ENCODE measurements around the gene PHLDA2. TPM values are rescaled to one million over a fixed set of nuclear protein-coding genes. Genes with fewer than 3 reads are reported as not detected.
A peak's percentile ranks its signal among the peaks of the same experiment; 100 is the strongest.

The PHLDA2 gene
- total and polyA plus RNA-seq, 9 of the 15 experiments (the other 6 are each of a cell fraction or from before 2014, with no cell fraction given) = 0.43 to 42.4 (median 4.7) TPM

- no peak for TF ChIP-seq PBX2 (CRISPR knock-in tag; IDR thresholded peaks at IDR 0.05; ENCODE audit: low read depth)
- no peak for TF ChIP-seq PBX2 (tag; conservative IDR thresholded peaks at IDR 0.05; ENCODE audit: low read depth)
- TF ChIP-seq NCOR1 (IDR thresholded peaks at IDR 0.05) = no peak
- TF ChIP-seq ZNF133 (CRISPR knock-in tag; IDR thresholded peaks at IDR 0.05) = no peak
- no peak for TF ChIP-seq ARID1B (IDR thresholded peaks at IDR 0.05)
- no peak for TF ChIP-seq TAF1 (IDR thresholded peaks at IDR 0.05; ENCODE audit: control insufficient read depth, extremely low read depth, insufficient read depth, low read length, severe bottlenecking)
- TF ChIP-seq TCF7L2 (IDR thresholded peaks at IDR 0.05; ENCODE audit: low read depth, low read length) = no peak
- TF ChIP-seq SMAD4 (CRISPR knock-in tag; conservative IDR thresholded peaks at IDR 0.05) = no peak
- TF ChIP-seq ZBTB9 (CRISPR knock-in tag; IDR thresholded peaks at IDR 0.05) = no peak
- TF ChIP-seq BRD9 (IDR thresholded peaks at IDR 0.05; ENCODE audit: low read depth, partially characterized antibody) = peak; percentile 34
- TF ChIP-seq ELF1 (tag; IDR thresholded peaks at IDR 0.05) = no peak
- TF ChIP-seq MYNN (IDR thresholded peaks at IDR 0.05) = no peak
- TF ChIP-seq MYNN (CRISPR knock-in tag; IDR thresholded peaks at IDR 0.05) = no peak
- TF ChIP-seq DACH1 (IDR thresholded peaks at IDR 0.05; ENCODE audit: partially characterized antibody) = peak; percentile 21
- TF ChIP-seq GABPB1 (CRISPR knock-in tag; IDR thresholded peaks at IDR 0.05) = peak; percentile 48
- no peak for TF ChIP-seq HLTF (IDR thresholded peaks at IDR 0.05)
- TF ChIP-seq ZBED1 (IDR thresholded peaks at IDR 0.05) = no peak
- TF ChIP-seq ETV5 (CRISPR knock-in tag; IDR thresholded peaks at IDR 0.05; ENCODE audit: low read depth) = no peak
- no peak for TF ChIP-seq TEAD4 (IDR thresholded peaks at IDR 0.05; ENCODE audit: low read length)
- TF ChIP-seq TEAD4 (CRISPR knock-in tag; IDR thresholded peaks at IDR 0.05; ENCODE audit: borderline replicate concordance) = no peak
- TF ChIP-seq FOXK2 (conservative IDR thresholded peaks at IDR 0.05 in 1 of 2, IDR thresholded peaks at IDR 0.05 in 1 of 2; ENCODE audit: low read depth in 2 of 2) = no peak
- TF ChIP-seq ZNF586 (CRISPR knock-in tag; conservative IDR thresholded peaks at IDR 0.05) = no peak
- TF ChIP-seq ZNF165 (CRISPR knock-in tag; IDR thresholded peaks at IDR 0.05; ENCODE audit: borderline replicate concordance) = no peak
- peak; percentile 24 for TF ChIP-seq CHD4 (IDR thresholded peaks at IDR 0.05; ENCODE audit: insufficient read depth, insufficient replicate concordance, low read depth, low read length, poor library complexity, severe bottlenecking)
- TF ChIP-seq PTBP1 (IDR thresholded peaks at IDR 0.05; ENCODE audit: low read depth, low read length) = peak; percentile 89
- TF ChIP-seq FOXK1 (CRISPR knock-in tag; IDR thresholded peaks at IDR 0.05; ENCODE audit: borderline replicate concordance) = no peak
- no peak for TF ChIP-seq PPARD (CRISPR knock-in tag; IDR thresholded peaks at IDR 0.05)
- TF ChIP-seq ZNF140 (CRISPR knock-in tag; IDR thresholded peaks at IDR 0.05) = no peak
- TF ChIP-seq CBX1 (IDR thresholded peaks at IDR 0.05; ENCODE audit: low read depth) = peak; percentile 53; the same call in 1 of the 2 replicates
- TF ChIP-seq MECOM (CRISPR knock-in tag; IDR thresholded peaks at IDR 0.05) = no peak
Observed at GRCh38 chr11:2892967-2893528, 36.2 kb downstream of the PHLDA2 start (continued).

All from K562 (cell line).